Stimulated activated naive B cell treated with anti-CD40 and anti-IgM and Interleukin-4, amounts not matched to agents 10 μg/mL and 1 μg/mL and 100 μg/mL, for 72 hours (primary cell): ENCODE measurements around the gene HSPA1B.
"Not testable (repeated sequence)": the region's sequence is repeated elsewhere in the genome, so short reads cannot be mapped to it uniquely, and the experiment has no call there.

Experiments
- ATAC-seq, 2 donors: fragments of 150-1000 bp; cut with Tn5 transposase; replicated peaks; 2 replicates each; pipeline ENCODE4 v1.10.0; 2021; ENCODE audit warnings: moderate library complexity in 1 of 2
- DNase-seq: peaks from one replicate; pipeline ENCODE4 v3.0.0; 2021
- H3K27ac Mint-ChIP-seq: one replicate; pipeline ENCODE4 v1.8.0; 2022; ENCODE audit warnings: mild to moderate bottlenecking, mixed read lengths
- H3K27me3 Mint-ChIP-seq, 2 donors: one replicate each; pipeline ENCODE4 v1.8.0; 2022; ENCODE audit warnings: mixed read lengths in 2 of 2
- H3K36me3 Mint-ChIP-seq, 2 donors: one replicate each; pipeline ENCODE4 v1.8.0; 2022; ENCODE audit warnings: mixed read lengths in 2 of 2, mild to moderate bottlenecking in 1 of 2
- H3K4me1 Mint-ChIP-seq, 2 donors: one replicate each; pipeline ENCODE4 v1.8.0; 2022; ENCODE audit warnings: mixed read lengths in 2 of 2, mild to moderate bottlenecking in 1 of 2
- H3K4me3 Mint-ChIP-seq, 2 donors: one replicate each; pipeline ENCODE4 v1.8.0; 2022; ENCODE audit warnings: mild to moderate bottlenecking in 2 of 2, mixed read lengths in 2 of 2, moderate library complexity in 1 of 2
- H3K9me3 Mint-ChIP-seq, 2 donors: one replicate each; pipeline ENCODE4 v1.8.0; 2022; ENCODE audit warnings: mixed read lengths in 2 of 2, mild to moderate bottlenecking in 1 of 2

The HSPA1B gene

DNA sequence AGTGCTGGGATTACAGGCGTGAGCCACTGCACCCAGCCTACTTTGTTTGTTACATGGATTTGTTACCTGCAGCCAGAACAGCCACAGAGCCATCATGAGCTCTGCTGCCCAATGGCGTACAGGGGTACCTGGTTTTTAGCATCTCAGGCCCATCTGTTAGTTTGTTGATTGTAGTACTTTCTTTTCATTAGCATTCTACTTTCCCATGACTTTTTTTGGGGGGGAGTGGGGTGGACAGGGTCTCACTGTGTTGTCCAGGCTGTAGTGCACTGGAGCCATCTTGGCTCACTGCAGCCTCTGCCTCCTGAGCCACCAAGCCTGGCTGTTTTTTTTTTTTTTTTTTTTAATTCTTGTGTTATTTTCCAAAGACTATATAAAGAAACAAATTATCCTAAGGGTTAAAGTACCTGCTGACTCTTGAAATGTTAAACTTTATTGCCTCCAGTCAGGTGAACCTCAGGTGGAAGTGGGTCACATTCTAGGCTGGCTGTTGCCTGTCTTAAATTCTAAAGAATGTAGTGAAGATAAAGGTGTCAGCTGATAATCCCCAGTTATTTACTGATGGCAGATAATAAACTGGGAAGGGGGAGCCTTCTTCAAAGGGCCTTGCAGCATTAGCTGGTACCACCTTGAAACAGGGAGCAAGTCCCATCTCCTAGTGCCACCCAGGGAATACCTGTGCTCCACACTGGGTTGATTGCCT, 19.9 kb downstream of the HSPA1B start:
- no peak overlapping the region for H3K27ac Mint-ChIP-seq
- peaks cover under 1 to 15% of the 10 kb centered on the region in 2 donors for H3K36me3 Mint-ChIP-seq
- DNase-seq (no peak), ATAC-seq (no peak)
- no peaks in the 10 kb centered on the region for H3K9me3 Mint-ChIP-seq
- peaks cover 4 to 5% of the 10 kb centered on the region in 2 donors for H3K4me1 Mint-ChIP-seq
- H3K4me3 Mint-ChIP-seq: no peak overlapping the region
- H3K27me3 Mint-ChIP-seq: no peaks in the 10 kb centered on the region

DNA sequence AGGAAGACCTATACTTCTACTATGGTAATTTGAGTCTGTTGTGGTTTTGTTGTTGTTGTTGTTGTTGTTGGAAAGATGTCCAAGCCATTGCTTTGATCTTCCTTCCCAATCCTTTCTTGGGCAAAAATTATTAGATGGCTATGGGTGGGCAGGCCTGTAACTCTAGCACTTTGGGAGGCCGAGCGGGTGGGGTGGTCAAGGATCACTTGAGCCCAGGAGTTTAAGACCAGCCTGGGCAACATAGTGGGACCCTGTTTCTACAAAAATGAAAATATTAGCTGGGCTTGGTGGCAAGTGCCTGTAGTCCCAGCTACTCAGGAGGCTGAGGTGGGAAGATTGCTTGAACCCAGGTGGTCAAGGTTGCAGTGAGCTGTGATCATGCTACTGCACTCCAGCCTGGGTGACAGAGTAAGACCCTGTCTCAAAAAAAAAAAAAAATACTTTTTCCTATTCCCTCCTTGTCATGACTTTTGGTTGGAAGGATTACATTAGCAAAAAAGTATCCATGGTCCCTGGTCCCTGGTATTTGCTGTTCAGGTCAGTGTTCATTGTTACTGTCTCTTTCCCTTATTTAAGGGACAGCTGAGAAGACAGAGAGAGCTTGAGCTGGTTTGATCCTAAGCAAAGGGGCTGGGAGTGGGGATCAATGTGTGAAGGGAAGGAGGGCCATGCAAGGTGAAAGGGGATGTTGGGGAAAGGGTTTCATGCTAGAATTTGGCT, 23.4 kb downstream of the HSPA1B start:
- no peak for DNase-seq
- peaks cover 10 to 19% of the 10 kb centered on the region in 2 donors for H3K36me3 Mint-ChIP-seq
- H3K27me3 Mint-ChIP-seq: no peaks in the 10 kb centered on the region

DNA sequence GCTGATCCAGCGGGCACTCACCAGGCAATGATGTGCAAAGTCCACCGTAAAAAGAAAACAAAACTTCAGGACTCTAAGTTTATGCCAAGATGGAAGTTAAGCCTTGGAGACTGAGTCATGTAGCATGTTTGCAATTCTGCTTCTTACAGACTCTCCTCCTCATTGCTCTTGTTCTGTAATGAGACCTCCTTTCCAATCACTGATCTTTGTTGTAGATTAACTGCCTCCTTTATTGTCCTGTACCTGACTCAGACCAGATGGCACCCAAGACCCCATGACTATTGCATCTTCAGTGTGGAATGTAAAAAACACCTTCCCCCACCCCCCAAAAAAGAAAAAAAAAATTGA, 23.9 kb downstream of the HSPA1B start:
- no peak overlapping the region for H3K4me3 Mint-ChIP-seq
- no peaks in the 10 kb centered on the region for H3K9me3 Mint-ChIP-seq
- no peaks in the 10 kb centered on the region for H3K4me1 Mint-ChIP-seq
- DNase-seq (no peak), ATAC-seq (no peak)
- H3K27me3 Mint-ChIP-seq: no peaks in the 10 kb centered on the region
- peaks cover 10 to 19% of the 10 kb centered on the region in 2 donors for H3K36me3 Mint-ChIP-seq
- H3K27ac Mint-ChIP-seq: no peak overlapping the region

More for the DNA sequence above, 23.4 kb downstream of the HSPA1B start:
- H3K9me3 Mint-ChIP-seq: no peaks in the 10 kb centered on the region
- no peak for ATAC-seq
- H3K27ac Mint-ChIP-seq: no peak overlapping the region
- H3K4me3 Mint-ChIP-seq: no peak overlapping the region
- H3K4me1 Mint-ChIP-seq: no peaks in the 10 kb centered on the region

DNA sequence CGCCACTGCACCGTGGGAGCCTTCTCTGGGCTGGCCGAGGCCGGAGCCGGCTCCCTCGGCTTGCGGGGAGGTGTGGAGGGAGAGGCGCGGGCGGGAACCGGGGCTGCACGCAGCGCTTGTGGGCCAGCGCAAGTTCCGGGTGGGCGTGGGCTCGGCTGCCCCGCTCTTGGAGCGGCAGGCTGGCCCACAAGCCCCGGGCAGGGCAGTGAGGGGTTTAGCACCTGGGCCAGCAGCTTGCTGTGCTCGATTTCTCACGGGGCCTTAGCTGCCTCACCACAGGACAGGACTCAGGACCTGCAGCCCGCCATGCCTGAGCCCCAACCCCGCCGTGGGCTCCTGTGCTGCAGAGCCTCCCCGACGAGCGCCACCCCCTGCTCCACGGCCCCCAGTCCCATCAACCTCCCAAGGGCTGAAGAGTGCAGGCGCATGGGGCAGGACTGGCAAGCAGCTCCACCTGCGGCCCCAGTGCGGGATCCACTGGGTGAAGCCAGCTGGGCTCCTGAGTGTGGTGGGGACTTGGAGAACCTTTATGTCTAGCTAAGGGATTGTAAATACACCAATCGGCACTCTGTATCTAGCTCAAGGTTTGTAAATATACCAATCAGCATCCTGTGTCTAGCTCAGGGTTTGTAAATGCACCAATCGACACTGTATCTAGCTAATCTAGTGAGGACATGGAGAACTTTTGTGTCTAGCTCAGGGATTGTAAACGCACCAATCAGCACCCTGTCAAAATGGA, 24.6 kb downstream of the HSPA1B start:
- ATAC-seq, H3K4me3 Mint-ChIP-seq, H3K9me3 Mint-ChIP-seq, H3K4me1 Mint-ChIP-seq, DNase-seq, H3K27me3 Mint-ChIP-seq, H3K27ac Mint-ChIP-seq: not testable (repeated sequence)
- H3K36me3 Mint-ChIP-seq: peaks cover 13 to 21% of the 10 kb centered on the region in 2 donors

DNA sequence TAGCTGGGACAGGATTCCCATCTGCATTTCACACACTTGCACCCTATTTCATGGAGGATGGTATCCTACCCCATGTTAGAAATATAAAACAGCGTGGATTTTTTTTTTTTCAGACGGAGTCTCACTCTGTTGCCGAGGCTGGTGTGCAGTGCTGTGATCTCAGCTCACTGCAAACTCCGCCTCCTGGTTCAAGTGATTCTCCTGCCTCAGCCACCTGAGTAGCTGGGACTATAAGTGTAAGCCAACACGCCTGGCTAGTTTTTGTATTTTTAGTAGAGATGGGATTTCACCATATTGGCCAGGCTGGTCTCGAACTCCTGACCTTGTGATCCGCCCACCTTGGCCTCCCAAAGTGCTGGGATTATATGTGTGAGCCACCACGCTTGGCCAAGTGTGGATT, 30.2 kb downstream of the HSPA1B start:
- H3K27ac Mint-ChIP-seq: peak overlapping the region; percentile 38
- not testable (repeated sequence) for H3K4me3 Mint-ChIP-seq, H3K27me3 Mint-ChIP-seq

DNA sequence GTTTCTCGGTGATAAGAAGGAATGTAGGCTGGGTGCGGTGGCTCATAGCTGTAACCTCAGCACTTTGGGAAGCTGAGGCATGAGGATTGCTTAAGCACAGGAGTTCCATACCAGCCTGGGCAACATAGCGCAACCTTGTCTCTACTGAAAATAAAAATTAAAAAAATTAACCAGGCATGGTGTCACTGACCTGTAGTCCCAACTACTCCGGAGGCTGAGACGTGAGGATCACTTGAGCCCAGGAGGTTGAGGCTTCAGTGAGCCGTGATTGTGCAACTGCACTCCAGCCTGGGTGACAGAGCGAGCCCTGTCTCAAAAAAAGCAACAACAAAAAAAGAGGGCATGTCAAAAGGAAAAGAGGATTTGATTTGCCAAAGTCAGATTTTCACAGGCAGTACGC, 31.2 kb downstream of the HSPA1B start:
- H3K4me1 Mint-ChIP-seq: peaks cover 16 to 26% of the 10 kb centered on the region in 2 donors
- no peak for DNase-seq
- peaks cover 30 to 44% of the 10 kb centered on the region in 2 donors for H3K36me3 Mint-ChIP-seq
- H3K4me3 Mint-ChIP-seq: no peak overlapping the region
- H3K27me3 Mint-ChIP-seq: no peaks in the 10 kb centered on the region
- no peaks in the 10 kb centered on the region for H3K9me3 Mint-ChIP-seq
- ATAC-seq: no peak
- no peak overlapping the region for H3K27ac Mint-ChIP-seq

More for the DNA sequence above, 30.2 kb downstream of the HSPA1B start:
- Mint-ChIP-seq H3K4me1 (peaks cover 14 to 23% of the 10 kb centered on the region in 2 donors), H3K36me3 (peaks cover 32 to 47% of the 10 kb centered on the region in 2 donors)
- not testable (repeated sequence) for DNase-seq, ATAC-seq, H3K9me3 Mint-ChIP-seq

DNA sequence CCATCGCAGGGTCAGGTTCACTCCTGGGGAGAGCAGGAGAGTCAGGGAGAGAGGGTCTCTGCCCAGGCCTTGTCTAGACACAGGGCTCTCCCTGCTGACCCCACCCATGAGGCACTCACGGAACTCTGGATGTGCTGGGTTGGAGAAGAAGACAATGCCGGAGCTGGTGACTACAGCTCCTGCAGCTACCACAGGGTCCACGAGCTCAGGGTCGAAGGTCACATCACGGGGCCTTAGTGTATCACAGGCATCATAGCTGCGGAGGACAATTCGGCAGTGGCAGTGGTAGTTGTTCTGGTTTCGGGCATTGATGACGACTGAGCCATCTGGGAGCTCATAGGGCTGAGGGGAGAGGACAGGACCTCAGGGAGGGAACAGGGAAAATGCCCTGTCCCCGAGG, 32.4 kb downstream of the HSPA1B start:
- DNase-seq: no peak
- no peak overlapping the region for H3K4me3 Mint-ChIP-seq
- H3K9me3 Mint-ChIP-seq: no peaks in the 10 kb centered on the region
- peaks cover 17 to 38% of the 10 kb centered on the region in 2 donors for H3K4me1 Mint-ChIP-seq
- peaks cover 30 to 44% of the 10 kb centered on the region in 2 donors for H3K36me3 Mint-ChIP-seq
- no peak for ATAC-seq
- H3K27me3 Mint-ChIP-seq: no peaks in the 10 kb centered on the region
- H3K27ac Mint-ChIP-seq: no peak overlapping the region

DNA sequence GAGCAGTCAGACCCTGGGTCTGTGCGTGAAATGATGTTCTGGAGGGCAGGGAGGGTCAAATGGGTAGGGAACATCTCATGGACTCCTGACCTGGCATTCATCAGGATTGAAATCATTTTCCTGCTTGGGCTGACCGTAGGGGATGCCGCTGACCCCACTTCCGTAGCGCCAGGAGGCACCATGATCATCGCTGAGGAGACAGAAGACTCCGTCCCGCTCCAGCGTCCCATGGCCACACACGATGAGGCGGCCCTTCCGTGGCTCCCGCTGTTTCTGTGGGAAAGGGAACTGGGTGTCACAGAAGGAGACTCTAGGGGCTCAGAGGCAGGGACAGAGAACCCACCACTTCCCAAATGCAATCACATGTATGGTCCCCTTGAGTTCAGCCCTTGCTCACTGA, 32.8 kb downstream of the HSPA1B start:
- Mint-ChIP-seq H3K9me3 (no peaks in the 10 kb centered on the region), H3K27ac (no peak overlapping the region), H3K27me3 (no peaks in the 10 kb centered on the region), H3K4me3 (no peak overlapping the region), H3K4me1 (peaks cover 20 to 42% of the 10 kb centered on the region in 2 donors), H3K36me3 (peaks cover 27 to 42% of the 10 kb centered on the region in 2 donors)
- DNase-seq: no peak
- ATAC-seq: no peak

DNA sequence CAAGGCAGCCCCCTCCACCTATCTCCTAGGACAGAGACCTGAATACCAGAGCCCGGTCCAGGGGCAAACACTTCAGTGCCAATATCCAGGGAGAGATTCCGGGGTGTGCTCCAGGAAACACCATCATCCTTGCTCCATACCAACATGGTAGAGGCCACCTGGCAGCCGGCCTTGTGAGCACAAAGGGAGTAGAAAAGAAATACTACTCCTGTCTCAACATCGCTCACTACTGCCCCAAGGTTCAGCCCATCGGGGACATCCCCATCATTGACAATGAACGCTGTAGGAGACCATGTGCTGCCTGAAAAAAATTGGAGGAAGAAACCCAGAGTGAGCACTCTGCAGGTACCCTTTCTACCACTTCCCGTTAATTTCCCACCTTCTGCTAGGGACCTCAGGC, 33.6 kb downstream of the HSPA1B start:
- DNase-seq (no peak), ATAC-seq (no peak)
- Mint-ChIP-seq H3K36me3 (peaks cover 25 to 39% of the 10 kb centered on the region in 2 donors), H3K27me3 (no peaks in the 10 kb centered on the region), H3K27ac (no peak overlapping the region), H3K4me3 (peak overlapping the region; percentile 94 to 96), H3K9me3 (no peaks in the 10 kb centered on the region), H3K4me1 (peaks cover 20 to 42% of the 10 kb centered on the region in 2 donors)

DNA sequence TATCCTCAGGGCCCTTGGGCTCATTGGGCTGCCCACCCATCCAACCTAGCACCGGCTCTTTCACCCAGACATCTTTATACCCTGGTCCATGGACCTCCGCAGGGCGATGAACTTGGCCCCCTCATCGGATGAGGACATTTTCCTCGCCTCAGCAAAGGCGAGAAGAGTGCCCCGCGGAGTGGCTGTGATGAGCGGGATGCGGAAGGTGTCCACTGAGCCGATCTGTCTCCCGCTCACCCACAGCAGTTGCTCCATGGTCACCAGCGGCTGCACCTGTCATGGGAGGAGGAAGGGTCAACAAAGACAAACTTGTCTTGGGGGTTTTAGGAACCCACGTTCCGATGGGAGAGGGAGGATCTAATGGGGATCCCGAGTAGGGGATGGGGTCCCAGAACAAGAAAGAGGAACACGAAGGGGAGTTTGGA, 34.4 kb downstream of the HSPA1B start:
- Mint-ChIP-seq H3K4me1 (peaks cover 20 to 42% of the 10 kb centered on the region in 2 donors), H3K36me3 (peaks cover 24 to 39% of the 10 kb centered on the region in 2 donors)

DNA sequence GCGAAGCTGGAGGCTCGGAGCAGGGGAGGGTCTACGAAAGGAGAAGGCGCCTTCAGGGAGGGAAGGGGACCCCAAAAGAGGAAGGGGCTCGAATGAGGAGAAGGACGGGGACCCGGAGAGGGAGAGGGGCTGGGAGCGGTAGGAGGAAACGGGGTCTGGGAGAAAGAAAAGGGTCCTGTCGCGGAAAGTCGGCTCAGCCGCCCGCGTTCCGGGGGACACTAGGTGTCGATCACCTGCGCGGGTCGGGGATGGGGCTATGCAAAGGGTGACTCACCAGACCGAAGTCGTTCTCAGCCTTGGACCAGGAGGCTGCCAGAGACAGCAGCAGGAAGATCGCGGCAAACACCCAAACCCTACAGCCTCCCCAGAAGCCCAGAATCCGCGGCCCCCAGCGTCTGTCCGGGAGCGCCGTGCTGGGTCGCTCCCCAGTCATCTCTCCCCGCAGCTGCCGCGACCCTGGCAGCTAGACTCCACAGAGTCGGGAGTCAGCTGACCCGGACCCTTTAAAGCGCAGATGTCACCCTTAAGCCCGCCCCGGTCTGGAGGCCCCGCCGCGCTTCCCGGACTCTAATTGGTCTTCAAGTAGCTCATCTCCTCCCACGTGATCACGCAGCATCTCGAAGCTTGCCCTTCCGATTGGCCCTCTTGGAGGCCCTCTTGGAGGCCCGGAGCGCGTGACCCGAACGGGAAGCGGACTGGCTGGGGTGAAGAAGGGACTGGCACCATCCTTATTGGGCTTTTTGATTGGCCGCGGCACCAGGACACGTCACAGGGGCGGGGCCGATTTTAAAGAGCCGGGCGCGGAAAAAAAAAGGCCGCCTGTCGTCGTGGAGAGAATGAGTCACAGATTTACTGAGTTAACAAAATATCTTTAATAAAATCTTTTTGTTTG, 35.1 kb downstream of the HSPA1B start, which contains the start of gene NEU1:
NEU1 (minus strand) TSS at position 478 of the 892 bp plus-strand sequence; CDS start at position 433, 45 bp downstream.
- no peaks in the 10 kb centered on the region for H3K27me3 Mint-ChIP-seq
- DNase-seq: peak; percentile 100

More for the DNA sequence above, 34.4 kb downstream of the HSPA1B start:
- no peak for ATAC-seq
- H3K4me3 Mint-ChIP-seq: peak overlapping the region; percentile 94 to 96
- no peaks in the 10 kb centered on the region for H3K27me3 Mint-ChIP-seq
- peak overlapping the region; percentile 97 for H3K27ac Mint-ChIP-seq
- H3K9me3 Mint-ChIP-seq: no peaks in the 10 kb centered on the region
- no peak for DNase-seq

DNA sequence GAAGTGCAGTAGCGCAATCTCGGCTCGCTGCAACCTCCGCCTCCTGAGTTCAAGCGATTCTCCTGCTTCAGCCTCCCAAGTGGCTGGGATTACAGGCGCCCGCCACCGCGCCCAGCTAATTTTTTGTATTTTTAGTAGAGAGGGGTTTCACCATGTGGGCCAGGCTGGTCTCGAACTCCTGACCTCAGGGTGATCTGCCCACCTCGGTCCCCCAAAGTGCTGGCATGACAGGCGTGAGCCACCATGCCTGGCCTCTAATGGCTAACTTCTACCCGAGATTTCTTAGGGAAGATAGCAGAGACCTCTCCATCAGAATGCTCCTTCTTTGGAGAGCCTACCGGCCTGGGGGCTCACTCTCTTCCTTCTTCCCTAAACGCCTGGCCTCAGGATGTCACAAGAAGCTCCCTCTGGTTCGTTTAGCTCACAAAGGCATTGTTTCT, 36.6 kb downstream of the HSPA1B start:
- DNase-seq, H3K27me3 Mint-ChIP-seq, ATAC-seq, H3K9me3 Mint-ChIP-seq: not testable (repeated sequence)
- H3K27ac Mint-ChIP-seq: peak overlapping the region; percentile 97
- H3K36me3 Mint-ChIP-seq: peaks cover 14 to 26% of the 10 kb centered on the region in 2 donors
- H3K4me1 Mint-ChIP-seq: peaks cover 20 to 42% of the 10 kb centered on the region in 2 donors
- H3K4me3 Mint-ChIP-seq: peak overlapping the region; percentile 94 to 96

More for the DNA sequence above, 35.1 kb downstream of the HSPA1B start, which contains the start of gene NEU1:
- Mint-ChIP-seq H3K36me3 (peaks cover 20 to 34% of the 10 kb centered on the region in 2 donors), H3K4me3 (peak within 1 kb of the TSS; percentile 94 to 96), H3K4me1 (peaks cover 20 to 42% of the 10 kb centered on the region in 2 donors), H3K9me3 (no peaks in the 10 kb centered on the region), H3K27ac (peak within 1 kb of the TSS; percentile 97)
- peak; percentile 94 to 96 for ATAC-seq

DNA sequence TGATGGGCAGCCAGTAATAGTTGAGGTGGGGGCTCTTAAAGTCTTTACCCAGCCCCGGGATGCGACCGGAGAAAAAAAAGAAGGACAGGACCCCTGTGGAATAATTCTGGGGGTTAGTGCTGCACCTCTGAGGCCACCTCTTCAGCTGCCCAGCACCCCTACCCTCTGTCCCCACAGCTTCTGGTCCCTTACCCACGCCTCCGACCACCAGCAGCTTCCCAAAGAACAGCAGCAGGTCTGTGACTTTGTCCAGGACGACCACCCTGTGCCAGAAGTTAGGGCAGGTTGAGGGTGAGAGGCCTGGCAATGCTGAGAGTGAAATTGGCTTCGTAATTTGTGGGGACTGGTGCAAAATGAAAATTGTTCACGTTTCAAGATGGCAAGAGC, 37.3 kb downstream of the HSPA1B start:
- H3K9me3 Mint-ChIP-seq: no peaks in the 10 kb centered on the region
- H3K27ac Mint-ChIP-seq: no peak overlapping the region
- peak overlapping the region in 1 of 2 donors; percentile 94 for H3K4me3 Mint-ChIP-seq
- peaks cover 7 to 19% of the 10 kb centered on the region in 2 donors for H3K36me3 Mint-ChIP-seq
- H3K27me3 Mint-ChIP-seq: peaks cover 0 to 6% of the 10 kb centered on the region in 2 donors
- DNase-seq (no peak), ATAC-seq (no peak)
- peaks cover 20 to 41% of the 10 kb centered on the region in 2 donors for H3K4me1 Mint-ChIP-seq
